DOHH2 (cell line): ENCODE data around the gene IL10RA.
"Not testable (repeated sequence)": the region's sequence is repeated elsewhere in the genome, so short reads cannot be mapped to it uniquely, and the experiment has no call there.

Source experiments
- H3F3A ChIP-seq: fragments of 200-600 bp; sonication (generic), shearing (Covaris generic); 2 replicates; pipeline ENCODE4 v1.6.0; 2016; ENCODE audit warnings: antibody characterized with exemption, mild to moderate bottlenecking; ENCODE audit not compliant: control insufficient read depth, insufficient read depth
- H3K27ac ChIP-seq: fragments of 200-600 bp; sonication (generic); 2 replicates; pipeline ENCODE4 v1.5.1; 2014; ENCODE audit warnings: low read depth, mild to moderate bottlenecking, low read length, moderate library complexity
- H3K27me3 ChIP-seq: fragments of 200-600 bp; sonication (generic); 2 replicates; pipeline ENCODE4 v1.6.1; 2014; ENCODE audit warnings: mild to moderate bottlenecking, low read length, mixed read lengths; ENCODE audit not compliant: control insufficient read depth
- H3K36me3 ChIP-seq: fragments of 200-600 bp; sonication (generic); 2 replicates; pipeline ENCODE4 v1.6.1; 2014; ENCODE audit warnings: mild to moderate bottlenecking, low read length, moderate library complexity, mixed read lengths; ENCODE audit not compliant: control insufficient read depth
- H3K4me1 ChIP-seq: fragments of 200-600 bp; sonication (generic); 2 replicates; pipeline ENCODE4 v1.6.1; 2014; ENCODE audit warnings: mild to moderate bottlenecking, low read length, mixed read lengths; ENCODE audit not compliant: control insufficient read depth
- H3K4me2 ChIP-seq: fragments of 200-600 bp; sonication (generic); 2 replicates; pipeline ENCODE4 v1.6.0; 2014; ENCODE audit warnings: mild to moderate bottlenecking, low read length, moderate library complexity
- H3K4me3 ChIP-seq: fragments of 200-600 bp; sonication (generic); 2 replicates; pipeline ENCODE4 v1.5.1; 2014; ENCODE audit warnings: mild to moderate bottlenecking, low read length, mixed read lengths
- H3K79me2 ChIP-seq: fragments of 200-600 bp; sonication (generic); 2 replicates; pipeline ENCODE4 v1.6.1; 2014; ENCODE audit warnings: mild to moderate bottlenecking, low read length, mixed read lengths; ENCODE audit not compliant: control insufficient read depth
- H3K9me2 ChIP-seq: fragments of 200-600 bp; sonication (generic); replicated peaks from 2 replicates; pipeline ENCODE4 v1.6.1; 2014; ENCODE audit warnings: mild to moderate bottlenecking, low read length, mixed read lengths; ENCODE audit not compliant: control insufficient read depth
- H3K9me3 ChIP-seq: fragments of 200-600 bp; sonication (generic); 2 replicates; pipeline ENCODE4 v1.6.1; 2014; ENCODE audit warnings: antibody characterized with exemption, low read length, mixed read lengths; ENCODE audit not compliant: control insufficient read depth, insufficient read depth
- H4K20me1 ChIP-seq: fragments of 200-600 bp; sonication (generic); 2 replicates; pipeline ENCODE4 v1.6.0; 2014; ENCODE audit warnings: low read depth, mild to moderate bottlenecking, antibody characterized with exemption, low read length, moderate library complexity; ENCODE audit not compliant: control insufficient read depth, insufficient read depth
- CTCF ChIP-seq: fragments of 200-600 bp; sonication (generic); IDR thresholded peaks from one replicate; pipeline ENCODE4 v1.5.1; 2014; ENCODE audit warnings: antibody characterized with exemption, mild to moderate bottlenecking, low read depth, low read length; ENCODE audit not compliant: poor library complexity, severe bottlenecking
- EZH2phosphoT487 ChIP-seq: fragments of 200-600 bp; sonication (generic); IDR thresholded peaks from 2 replicates; pipeline ENCODE4 v1.6.1; 2017; ENCODE audit warnings: borderline replicate concordance, mild to moderate bottlenecking, antibody characterized with exemption, low read length, moderate library complexity, mixed read lengths

The IL10RA gene

GRCh38 chr11:117945047-117945810, 41.0 kb upstream of the IL10RA start:
- Histone ChIP-seq H3K4me1 (peaks cover 26% of the 10 kb centered on the region), H3K4me3 (no peak overlapping the region), H3K79me2 (no peaks in the 10 kb centered on the region), H4K20me1 (no peaks in the 10 kb centered on the region), H3K36me3 (no peaks in the 10 kb centered on the region), H3K9me3 (no peaks in the 10 kb centered on the region), H3K27me3 (no peaks in the 10 kb centered on the region), H3F3A (no peaks in the 10 kb centered on the region), H3K9me2 (no peaks in the 10 kb centered on the region), H3K27ac (no peak overlapping the region), H3K4me2 (no peak overlapping the region)
- TF ChIP-seq EZH2phosphoT487 (no peak), CTCF (peak; percentile 46)

DNA sequence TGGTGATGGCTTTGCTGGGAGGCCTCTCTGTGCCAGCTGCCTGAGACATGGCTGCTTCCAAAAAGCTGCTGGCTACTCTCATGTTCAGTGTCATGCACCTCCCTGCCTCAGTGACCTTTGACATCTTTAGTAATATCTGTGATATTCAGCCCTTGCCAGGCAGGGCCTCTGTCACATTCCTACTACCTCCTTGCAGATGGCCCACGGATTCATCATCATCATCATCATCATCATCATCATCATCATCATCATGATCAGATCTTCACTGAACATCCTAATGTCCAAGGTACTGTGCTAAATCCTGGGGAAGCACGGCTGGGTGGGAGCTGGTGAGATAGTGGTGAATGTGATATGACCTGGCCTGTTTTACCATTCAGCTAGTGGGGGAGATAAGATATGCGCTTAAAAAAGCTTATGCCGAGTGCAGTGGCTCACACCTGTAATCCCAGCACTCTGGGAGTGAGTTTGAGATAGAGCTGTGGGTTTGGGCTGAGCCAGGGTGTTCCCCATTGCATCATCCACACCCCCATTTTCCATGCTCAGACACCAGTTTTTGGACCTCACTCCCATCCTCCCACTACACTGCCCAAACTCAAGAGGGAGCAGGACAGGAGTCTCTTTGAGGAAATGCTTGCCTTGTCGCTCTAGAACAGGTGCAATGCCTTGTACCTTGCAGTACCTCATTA, 39.9 kb upstream of the IL10RA start:
- TF ChIP-seq EZH2phosphoT487 (no peak), CTCF (no peak)
- Histone ChIP-seq H3K9me2 (no peaks in the 10 kb centered on the region), H3K4me1 (peaks cover 37% of the 10 kb centered on the region), H3F3A (no peaks in the 10 kb centered on the region), H3K4me3 (no peak overlapping the region), H3K36me3 (no peaks in the 10 kb centered on the region), H4K20me1 (no peaks in the 10 kb centered on the region), H3K27ac (no peak overlapping the region), H3K4me2 (no peak overlapping the region), H3K9me3 (no peaks in the 10 kb centered on the region), H3K27me3 (no peaks in the 10 kb centered on the region), H3K79me2 (no peaks in the 10 kb centered on the region)

GRCh38 chr11:117946842-117947526, 39.2 kb upstream of the IL10RA start:
- TF ChIP-seq EZH2phosphoT487: no peak
- peak; percentile 99 for TF ChIP-seq CTCF
- no peak overlapping the region for H3K4me3 ChIP-seq
- H3K9me3 ChIP-seq: no peaks in the 10 kb centered on the region
- H3K79me2 ChIP-seq: no peaks in the 10 kb centered on the region
- H3K9me2 ChIP-seq: no peaks in the 10 kb centered on the region
- no peaks in the 10 kb centered on the region for H4K20me1 ChIP-seq
- H3K4me1 ChIP-seq: peaks cover 44% of the 10 kb centered on the region
- no peaks in the 10 kb centered on the region for H3K36me3 ChIP-seq
- H3K4me2 ChIP-seq: no peak overlapping the region
- H3F3A ChIP-seq: no peaks in the 10 kb centered on the region
- H3K27me3 ChIP-seq: no peaks in the 10 kb centered on the region
- H3K27ac ChIP-seq: no peak overlapping the region

- not testable (repeated sequence) for H3K36me3 ChIP-seq, H3K4me3 ChIP-seq, H3K79me2 ChIP-seq, H3K9me3 ChIP-seq, H3F3A ChIP-seq, H3K27ac ChIP-seq, H3K4me2 ChIP-seq, H3K9me2 ChIP-seq, H4K20me1 ChIP-seq, H3K27me3 ChIP-seq
- H3K4me1 ChIP-seq: peaks cover 52% of the 10 kb centered on the region
These were observed 38.4 kb upstream of the IL10RA start for GRCh38 chr11:117947751-117948150.

- not testable (repeated sequence) for H3K79me2 ChIP-seq, H3K27ac ChIP-seq, H3K27me3 ChIP-seq, H3K36me3 ChIP-seq, H3K9me3 ChIP-seq, H3K4me2 ChIP-seq, H3F3A ChIP-seq, H3K4me3 ChIP-seq, H3K9me2 ChIP-seq, H4K20me1 ChIP-seq
- H3K4me1 ChIP-seq: peaks cover 59% of the 10 kb centered on the region
These were observed 37.7 kb upstream of the IL10RA start for GRCh38 chr11:117948466-117948865.
